H9 (cell line): ENCODE results near the gene IGLL5. TPM values are rescaled to one million over a fixed set of nuclear protein-coding genes. Genes with fewer than 3 reads are reported as not detected.

ENCODE experiments used
- DNase-seq: peaks from one replicate; pipeline ENCODE4 v3.0.0-alpha.2; 2017
- H2AFZ ChIP-seq: one replicate; pipeline ENCODE4 v1.6.1; 2013; ENCODE audit warnings: mild to moderate bottlenecking, low read length, control low read depth, moderate library complexity
- H2AK5ac ChIP-seq: 2 replicates; pipeline ENCODE4 v1.6.1; 2013; ENCODE audit warnings: low read length, control low read depth, mixed read lengths; ENCODE audit not compliant: insufficient read length
- H2BK120ac ChIP-seq: one replicate; pipeline ENCODE4 v1.6.1; 2013; ENCODE audit warnings: low read depth, mild to moderate bottlenecking, low read length, control low read depth, inconsistent platforms; ENCODE audit not compliant: poor library complexity, severe bottlenecking
- H2BK12ac ChIP-seq: 2 replicates; pipeline ENCODE4 v1.6.1; 2013; ENCODE audit warnings: low read length, control low read depth, mixed read lengths, low read depth; ENCODE audit not compliant: insufficient read length
- H2BK15ac ChIP-seq: 2 replicates; pipeline ENCODE4 v1.6.1; 2013; ENCODE audit warnings: low read depth, low read length, control low read depth
- H2BK20ac ChIP-seq: one replicate; pipeline ENCODE4 v1.6.1; 2013; ENCODE audit warnings: low read depth, mild to moderate bottlenecking, low read length, control low read depth, inconsistent platforms; ENCODE audit not compliant: poor library complexity, severe bottlenecking
- H2BK5ac ChIP-seq: 2 replicates; pipeline ENCODE4 v1.6.1; 2013; ENCODE audit warnings: low read length, control low read depth, mixed read lengths; ENCODE audit not compliant: insufficient read length
- H3K14ac ChIP-seq: 2 replicates; pipeline ENCODE4 v1.6.1; 2013; ENCODE audit warnings: low read length, control low read depth; ENCODE audit not compliant: insufficient read depth
- H3K18ac ChIP-seq: 2 replicates; pipeline ENCODE4 v1.6.1; 2013; ENCODE audit warnings: low read depth, mild to moderate bottlenecking, mixed read lengths, low read length, control low read depth; ENCODE audit not compliant: insufficient read length
- H3K23ac ChIP-seq: 2 replicates; pipeline ENCODE4 v1.6.1; 2013; ENCODE audit warnings: low read length, control low read depth, mixed read lengths, low read depth; ENCODE audit not compliant: insufficient read length
- H3K23me2 ChIP-seq: 2 replicates; pipeline ENCODE4 v1.6.1; 2013; ENCODE audit warnings: low read depth, mild to moderate bottlenecking, mixed read lengths, low read length, control low read depth; ENCODE audit not compliant: insufficient read length, poor library complexity, severe bottlenecking
- H3K27ac ChIP-seq: 2 replicates; pipeline ENCODE4 v1.5.1; 2013; ENCODE audit warnings: low read length, control low read depth, mixed read lengths, low read depth; ENCODE audit not compliant: insufficient read length
- H3K27me3 ChIP-seq: 2 replicates; pipeline ENCODE4 v1.6.1; 2013; ENCODE audit warnings: low read length, control low read depth, inconsistent platforms; ENCODE audit not compliant: insufficient read depth
- H3K4ac ChIP-seq: 2 replicates; pipeline ENCODE4 v1.6.1; 2013; ENCODE audit warnings: low read depth, mild to moderate bottlenecking, control low read depth, inconsistent platforms, low read length, moderate library complexity
- H3K4me1 ChIP-seq: 2 replicates; pipeline ENCODE4 v1.6.1; 2013; ENCODE audit warnings: low read length, control low read depth, inconsistent platforms; ENCODE audit not compliant: insufficient read depth
- H3K4me2 ChIP-seq: 2 replicates; pipeline ENCODE4 v1.6.1; 2013; ENCODE audit warnings: low read length, control low read depth, mixed read lengths; ENCODE audit not compliant: insufficient read length, insufficient read depth
- H3K56ac ChIP-seq: 2 replicates; pipeline ENCODE4 v1.6.1; 2013; ENCODE audit warnings: low read depth, mild to moderate bottlenecking, mixed read lengths, low read length, control low read depth; ENCODE audit not compliant: insufficient read length
- H3K79me1 ChIP-seq: 2 replicates; pipeline ENCODE4 v1.6.1; 2013; ENCODE audit warnings: low read depth, mild to moderate bottlenecking, moderate library complexity, low read length, control low read depth, inconsistent platforms; ENCODE audit not compliant: insufficient read depth, poor library complexity, severe bottlenecking
- H3K79me2 ChIP-seq: 2 replicates; pipeline ENCODE4 v1.6.1; 2013; ENCODE audit warnings: low read length, control low read depth, inconsistent platforms; ENCODE audit not compliant: insufficient read depth
- H3K9ac ChIP-seq: 2 replicates; pipeline ENCODE4 v1.6.1; 2013; ENCODE audit warnings: low read length, control low read depth, mixed read lengths; ENCODE audit not compliant: insufficient read length; ENCODE audit errors: extremely low read depth
- H3K9me3 ChIP-seq: one replicate; pipeline ENCODE4 v1.6.1; 2013; ENCODE audit warnings: low read depth, low read length, inconsistent platforms; ENCODE audit not compliant: control insufficient read depth
- H3T11ph ChIP-seq: one replicate; pipeline ENCODE4 v1.6.1; 2013; ENCODE audit warnings: mild to moderate bottlenecking, low read length, control low read depth, inconsistent platforms
- H4K20me1 ChIP-seq: one replicate; pipeline ENCODE4 v1.6.1; 2013; ENCODE audit not compliant: control insufficient read depth, insufficient read length, insufficient read depth
- H4K5ac ChIP-seq: 2 replicates; pipeline ENCODE4 v1.6.1; 2013; ENCODE audit warnings: low read depth, mild to moderate bottlenecking, mixed read lengths, low read length, control low read depth; ENCODE audit not compliant: insufficient read length
- H4K8ac ChIP-seq: replicated peaks from 2 replicates; pipeline ENCODE4 v1.6.1; 2013; ENCODE audit warnings: low read length, control low read depth, mixed read lengths, low read depth; ENCODE audit not compliant: insufficient read length
- H4K91ac ChIP-seq: 2 replicates; pipeline ENCODE4 v1.6.1; 2013; ENCODE audit warnings: low read depth, mild to moderate bottlenecking, moderate library complexity, mixed read lengths, low read length, control low read depth; ENCODE audit not compliant: insufficient read length
- H3K27ac Mint-ChIP-seq, 3 experiments: 2 replicates in 2 of 3; 3 replicates in 1 of 3; pipeline ENCODE4 v1.8.0; 2020 to 2021; ENCODE audit warnings: mixed read lengths in 3 of 3, mild to moderate bottlenecking in 1 of 3, moderate library complexity in 1 of 3
- H3K27me3 Mint-ChIP-seq: 2 replicates; pipeline ENCODE4 v1.8.0; 2021; ENCODE audit warnings: low read depth, mild to moderate bottlenecking, moderate library complexity, mixed read lengths
- H3K36me3 Mint-ChIP-seq, 3 experiments: 2 replicates in 2 of 3; 3 replicates in 1 of 3; pipeline ENCODE4 v1.8.0; 2020 to 2021; ENCODE audit warnings: low read depth in 3 of 3, mixed read lengths in 3 of 3; ENCODE audit not compliant: insufficient read depth in 1 of 3
- H3K4me1 Mint-ChIP-seq, 2 experiments: 2 replicates each; pipeline ENCODE4 v1.8.0; 2020; ENCODE audit warnings: mixed read lengths in 2 of 2
- H3K4me3 Mint-ChIP-seq, 2 experiments: 2 replicates in 1 of 2; 3 replicates in 1 of 2; pipeline ENCODE4 v1.8.0; 2020 to 2021; ENCODE audit warnings: mild to moderate bottlenecking in 2 of 2, mixed read lengths in 2 of 2, moderate library complexity in 1 of 2
- H3K9me3 Mint-ChIP-seq, 2 experiments: 2 replicates in 1 of 2; 3 replicates in 1 of 2; pipeline ENCODE4 v1.8.0; 2020; ENCODE audit warnings: mild to moderate bottlenecking in 2 of 2, mixed read lengths in 2 of 2, moderate library complexity in 1 of 2
- WGBS: extraction: QIAGEN DNeasy Blood & Tissue Kit; methylation state at CpG from one replicate; pipeline ENCODE4 v1.1.7; 2013; ENCODE audit warnings: missing lambda C conversion rate, low lambda C conversion rate, mixed read lengths; ENCODE audit not compliant: insufficient read length; ENCODE audit errors: extremely low coverage; 5-methylcytosine and 5-hydroxymethylcytosine counted together
- total RNA-seq: library from RNA; stranded (reverse); gene quantifications from 2 replicates; pipeline ENCODE4 v1.2.1, GENCODE V29; 2021
- TF ChIP-seq, protein P1 (sequence below): fragments of 200-600 bp; sonication (generic); conservative IDR thresholded peaks from 3 replicates; pipeline ENCODE4 v1.8.0; 2021; ENCODE audit warnings: antibody characterized with exemption, mild to moderate bottlenecking

IGLL5 gene
- total RNA-seq, 1 experiment from 2014 or later, result not detected

DNA sequence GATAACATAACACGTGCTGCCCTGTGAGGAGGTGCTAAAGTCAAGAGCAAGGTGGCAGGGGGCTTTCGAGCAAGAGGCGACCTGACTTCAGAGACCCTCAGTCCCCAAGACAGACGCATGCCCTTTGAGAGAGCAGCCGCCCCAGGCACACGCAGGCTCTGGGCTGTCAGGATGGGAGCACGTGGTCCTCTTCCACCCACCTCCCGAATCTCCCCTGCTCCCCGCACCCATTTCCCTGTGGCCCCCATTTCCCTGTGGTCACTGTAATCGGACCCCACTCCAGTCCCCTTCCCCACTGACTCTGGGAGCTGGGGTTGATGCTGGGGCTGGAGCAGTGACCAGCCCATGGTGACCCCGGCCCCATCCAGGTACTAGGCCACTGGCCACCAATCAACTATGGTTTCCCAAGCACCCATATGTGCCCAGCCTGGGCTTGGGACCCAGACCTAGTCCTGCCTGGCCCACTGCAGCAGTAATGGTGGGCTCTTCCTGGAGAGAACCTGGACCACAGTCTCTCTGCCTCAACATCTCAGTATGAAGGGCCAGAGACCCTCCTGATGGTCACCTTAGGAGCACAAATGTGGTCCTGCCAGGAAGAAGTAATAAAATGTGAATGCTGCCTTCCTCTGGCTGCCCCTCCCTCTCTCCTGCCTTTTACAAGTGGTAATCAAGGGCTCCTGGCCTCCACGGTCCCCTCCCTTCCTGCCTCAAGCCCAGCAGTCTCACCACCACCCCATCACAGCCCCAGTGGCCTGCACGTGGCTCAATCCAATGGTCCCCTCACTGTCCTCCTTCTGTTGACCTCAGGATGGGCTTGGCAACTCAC lies 39.0 kb downstream of the IGLL5 start:
- TF ChIP-seq, protein P1, sequence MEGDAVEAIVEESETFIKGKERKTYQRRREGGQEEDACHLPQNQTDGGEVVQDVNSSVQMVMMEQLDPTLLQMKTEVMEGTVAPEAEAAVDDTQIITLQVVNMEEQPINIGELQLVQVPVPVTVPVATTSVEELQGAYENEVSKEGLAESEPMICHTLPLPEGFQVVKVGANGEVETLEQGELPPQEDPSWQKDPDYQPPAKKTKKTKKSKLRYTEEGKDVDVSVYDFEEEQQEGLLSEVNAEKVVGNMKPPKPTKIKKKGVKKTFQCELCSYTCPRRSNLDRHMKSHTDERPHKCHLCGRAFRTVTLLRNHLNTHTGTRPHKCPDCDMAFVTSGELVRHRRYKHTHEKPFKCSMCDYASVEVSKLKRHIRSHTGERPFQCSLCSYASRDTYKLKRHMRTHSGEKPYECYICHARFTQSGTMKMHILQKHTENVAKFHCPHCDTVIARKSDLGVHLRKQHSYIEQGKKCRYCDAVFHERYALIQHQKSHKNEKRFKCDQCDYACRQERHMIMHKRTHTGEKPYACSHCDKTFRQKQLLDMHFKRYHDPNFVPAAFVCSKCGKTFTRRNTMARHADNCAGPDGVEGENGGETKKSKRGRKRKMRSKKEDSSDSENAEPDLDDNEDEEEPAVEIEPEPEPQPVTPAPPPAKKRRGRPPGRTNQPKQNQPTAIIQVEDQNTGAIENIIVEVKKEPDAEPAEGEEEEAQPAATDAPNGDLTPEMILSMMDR, result no peak
- H4K8ac ChIP-seq, result no peak overlapping the region
- Mint-ChIP-seq H3K36me3 (no peaks in the 10 kb centered on the region; a peak in 1 of 7 replicates), H3K4me3 (no peak overlapping the region; a peak in 2 of 5 replicates), H3K9me3 (no peaks in the 10 kb centered on the region), H3K27me3 (peaks cover 97% of the 10 kb centered on the region), H3K27ac (peak overlapping the region in 1 of 3 experiments; percentile 95; a peak in 2 of 7 replicates), H3K4me1 (peaks cover 12 to 20% of the 10 kb centered on the region in 2 experiments)
- no peak overlapping the region for H2BK12ac ChIP-seq
- H3K9ac ChIP-seq, result no peak overlapping the region
- H2AK5ac ChIP-seq, result no peak overlapping the region
- H3K4me1 ChIP-seq, result peaks cover 4% of the 10 kb centered on the region; the same call in 1 of the 2 replicates
- no peak for DNase-seq
- H3K56ac ChIP-seq, result no peak overlapping the region
- H3K9me3 ChIP-seq, result no peaks in the 10 kb centered on the region
- H3K79me2 ChIP-seq, result no peaks in the 10 kb centered on the region
- H3K79me1 ChIP-seq, result no peaks in the 10 kb centered on the region
- no peaks in the 10 kb centered on the region for H4K20me1 ChIP-seq
- H2BK5ac ChIP-seq, result no peak overlapping the region
- no peak overlapping the region for H3K27ac ChIP-seq
- no peak overlapping the region for H4K91ac ChIP-seq
- H3K23ac ChIP-seq, result no peak overlapping the region
- H3K4ac ChIP-seq, result no peak overlapping the region
- H2BK20ac ChIP-seq, result no peak overlapping the region
- no peak overlapping the region for H2BK120ac ChIP-seq
- no peak overlapping the region for H3K4me2 ChIP-seq
- H3K27me3 ChIP-seq, result peaks cover 2% of the 10 kb centered on the region; the same call in 1 of the 2 replicates
- no peak overlapping the region for H4K5ac ChIP-seq
- no peak overlapping the region; the same call in 1 of the 2 replicates for H3K14ac ChIP-seq
- H3K18ac ChIP-seq, result no peak overlapping the region
- H2BK15ac ChIP-seq, result no peak overlapping the region
- H2AFZ ChIP-seq, result no peak overlapping the region
- no peak overlapping the region for H3T11ph ChIP-seq
- H3K23me2 ChIP-seq, result no peaks in the 10 kb centered on the region
- WGBS, result no CpG with 5 or more reads among the region's 13 CpGs
